LoVo (cell line): Measurements from ENCODE around the gene FASTKD1.
A peak's percentile ranks its signal among the peaks of the same experiment; 100 is the strongest.
"Not testable (repeated sequence)": the region's sequence is repeated elsewhere in the genome, so short reads cannot be mapped to it uniquely, and the experiment has no call there.

ENCODE experiments used
- DNase-seq: peaks from one replicate; pipeline ENCODE4 v3.0.0-alpha.2; 2016; ENCODE audit warnings: low spot score

The FASTKD1 gene, protein sequence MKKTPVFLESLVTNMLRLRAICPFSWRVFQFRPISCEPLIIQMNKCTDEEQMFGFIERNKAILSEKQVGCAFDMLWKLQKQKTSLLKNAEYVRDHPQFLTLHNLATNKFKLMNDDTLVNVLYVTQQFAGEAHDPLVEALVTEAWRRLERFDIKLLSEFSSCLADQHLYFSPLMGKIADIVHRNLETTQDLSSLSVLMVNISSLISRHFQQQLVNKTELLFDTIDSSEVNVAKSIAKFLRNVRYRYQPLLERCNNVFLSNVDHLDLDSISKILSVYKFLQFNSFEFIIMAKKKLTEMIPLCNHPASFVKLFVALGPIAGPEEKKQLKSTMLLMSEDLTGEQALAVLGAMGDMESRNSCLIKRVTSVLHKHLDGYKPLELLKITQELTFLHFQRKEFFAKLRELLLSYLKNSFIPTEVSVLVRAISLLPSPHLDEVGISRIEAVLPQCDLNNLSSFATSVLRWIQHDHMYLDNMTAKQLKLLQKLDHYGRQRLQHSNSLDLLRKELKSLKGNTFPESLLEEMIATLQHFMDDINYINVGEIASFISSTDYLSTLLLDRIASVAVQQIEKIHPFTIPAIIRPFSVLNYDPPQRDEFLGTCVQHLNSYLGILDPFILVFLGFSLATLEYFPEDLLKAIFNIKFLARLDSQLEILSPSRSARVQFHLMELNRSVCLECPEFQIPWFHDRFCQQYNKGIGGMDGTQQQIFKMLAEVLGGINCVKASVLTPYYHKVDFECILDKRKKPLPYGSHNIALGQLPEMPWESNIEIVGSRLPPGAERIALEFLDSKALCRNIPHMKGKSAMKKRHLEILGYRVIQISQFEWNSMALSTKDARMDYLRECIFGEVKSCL

DNA sequence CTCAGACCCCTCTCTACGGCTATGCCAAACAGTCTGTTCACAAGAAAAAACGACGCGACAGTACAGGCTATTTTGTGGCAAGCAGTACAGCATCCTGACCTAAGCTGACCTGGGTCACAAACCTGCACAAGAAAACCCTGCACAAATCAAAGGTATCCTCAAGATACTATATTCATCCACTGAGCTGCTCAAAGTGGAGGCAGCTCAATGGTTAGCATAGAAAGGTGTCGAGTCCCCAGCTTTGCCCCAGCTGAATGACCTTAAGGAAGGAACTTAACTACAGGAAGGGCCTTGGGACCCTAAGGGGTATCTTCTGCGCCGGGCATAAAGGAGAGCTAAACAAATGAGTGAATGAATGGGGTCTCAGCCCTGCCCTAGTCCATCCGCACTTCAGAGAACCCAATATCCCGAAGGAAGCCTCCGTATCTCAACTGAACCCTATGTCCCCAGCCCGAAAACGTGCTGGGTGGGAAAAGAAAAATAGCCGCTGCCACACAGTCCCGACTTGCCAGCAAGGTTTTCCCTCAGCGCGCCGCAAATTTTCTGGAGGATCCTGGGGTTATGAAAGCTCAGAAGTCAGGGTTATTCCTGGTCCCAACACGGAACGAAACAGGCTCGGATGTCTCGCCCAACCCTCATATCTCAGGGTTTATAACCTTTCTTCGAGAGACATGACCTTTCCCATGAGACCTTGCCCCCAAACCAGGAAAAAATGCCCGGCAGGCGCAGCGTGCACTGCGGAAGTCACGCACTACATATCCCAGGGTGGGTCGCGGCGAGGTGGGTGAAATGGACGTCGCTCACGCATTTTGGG, at the start of gene FASTKD1:
TSS of gene FASTKD1 (minus strand) at position 706 of the 814 bp plus-strand sequence. CDS start 1,836 bp downstream, outside the sequence.
- peak; percentile 92 for DNase-seq

DNA sequence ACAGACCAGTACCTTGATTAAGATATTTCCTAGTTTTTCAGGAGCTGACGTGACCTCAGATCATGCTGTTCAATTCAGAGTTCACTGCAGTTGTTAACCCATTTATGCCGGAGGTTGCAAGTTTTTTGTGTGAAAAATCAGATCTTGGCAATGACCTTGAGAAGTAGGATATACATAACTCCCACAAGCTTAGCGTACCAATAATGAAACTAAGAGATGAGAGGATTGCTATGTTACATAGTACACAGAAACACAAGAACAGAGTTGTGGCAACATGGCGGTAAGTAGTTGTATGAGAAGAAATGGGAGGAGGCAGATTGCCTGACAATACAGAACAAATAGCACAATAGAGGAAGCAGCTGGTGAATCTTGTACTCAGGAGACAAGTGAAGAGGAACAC, 49.6 kb upstream of the FASTKD1 start:
- DNase-seq = no peak

DNA sequence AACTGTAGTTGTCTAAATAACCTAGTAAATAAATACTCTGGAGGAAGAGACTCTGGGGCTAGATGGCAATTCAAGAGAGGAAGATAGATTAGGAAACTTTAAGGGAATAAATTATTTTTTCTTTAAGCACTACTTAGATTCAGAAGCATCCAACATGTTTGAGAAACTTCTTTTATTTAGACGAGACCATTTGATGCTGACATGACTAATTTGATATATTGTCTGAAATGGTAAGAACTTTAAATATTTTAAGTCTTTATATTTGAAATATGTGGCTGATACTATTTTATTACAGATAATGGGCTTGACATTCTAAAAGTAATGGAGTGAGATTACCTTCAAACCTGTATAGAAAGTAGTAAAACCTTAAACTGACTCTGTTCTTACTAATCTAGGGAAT, 46.8 kb upstream of the FASTKD1 start:
- DNase-seq = no peak

DNA sequence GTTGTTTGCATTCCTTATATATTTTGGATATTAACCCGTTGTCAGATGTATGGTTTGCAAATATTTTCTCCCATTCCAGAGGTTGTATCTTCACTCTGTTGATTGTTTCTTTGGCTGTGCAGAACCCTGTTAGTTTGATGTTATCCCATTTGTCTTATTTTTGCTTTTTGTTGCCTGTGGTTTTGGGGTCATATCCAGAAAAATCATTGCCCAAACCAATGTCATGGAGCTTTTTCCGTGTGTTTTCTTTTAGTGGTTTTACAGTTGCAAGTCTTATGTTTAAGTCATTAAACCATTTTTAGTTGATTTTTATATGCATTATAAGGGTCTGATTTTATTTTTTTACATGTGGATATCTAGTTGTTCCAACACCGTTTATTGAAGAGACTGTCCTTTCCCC, 46.3 kb upstream of the FASTKD1 start:
- DNase-seq = no peak

DNA sequence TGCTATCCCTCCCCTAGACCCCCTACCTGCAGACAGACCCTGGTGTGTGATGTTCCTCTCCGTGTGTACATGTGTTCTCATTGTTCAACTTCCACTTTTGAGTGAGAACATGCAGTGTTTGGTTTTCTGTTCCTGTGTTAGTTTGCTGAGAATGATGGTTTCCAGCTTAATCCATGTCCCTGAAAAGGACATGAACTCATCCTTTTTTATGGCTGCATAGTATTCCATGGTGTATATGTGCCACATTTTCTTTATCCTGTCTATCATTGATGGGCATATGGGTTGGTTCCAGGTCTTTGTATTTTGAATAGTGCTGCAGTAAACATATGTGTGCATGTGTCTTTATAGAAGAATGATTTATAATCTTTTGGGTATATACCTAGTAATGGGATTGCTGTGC, 42.3 kb upstream of the FASTKD1 start:
- DNase-seq = not testable (repeated sequence)

DNA sequence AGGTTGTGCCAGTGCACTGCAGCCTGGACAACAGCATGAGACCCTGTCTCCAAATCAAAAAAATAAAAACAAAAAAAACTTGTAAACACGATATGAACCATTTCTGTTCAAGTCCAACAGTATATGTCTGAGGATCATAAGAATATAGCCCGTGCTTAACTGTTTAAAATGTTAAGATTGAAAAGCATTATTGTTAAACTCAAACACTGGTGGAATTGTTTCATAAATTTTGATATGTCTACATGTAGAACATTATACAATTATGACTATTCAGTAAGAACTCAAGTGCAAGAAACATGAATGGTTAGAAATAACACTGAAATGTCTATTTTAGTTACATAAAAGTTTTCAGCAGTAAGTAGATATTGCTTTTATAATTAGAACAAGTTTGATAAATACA, 40.2 kb upstream of the FASTKD1 start:
- DNase-seq = no peak

DNA sequence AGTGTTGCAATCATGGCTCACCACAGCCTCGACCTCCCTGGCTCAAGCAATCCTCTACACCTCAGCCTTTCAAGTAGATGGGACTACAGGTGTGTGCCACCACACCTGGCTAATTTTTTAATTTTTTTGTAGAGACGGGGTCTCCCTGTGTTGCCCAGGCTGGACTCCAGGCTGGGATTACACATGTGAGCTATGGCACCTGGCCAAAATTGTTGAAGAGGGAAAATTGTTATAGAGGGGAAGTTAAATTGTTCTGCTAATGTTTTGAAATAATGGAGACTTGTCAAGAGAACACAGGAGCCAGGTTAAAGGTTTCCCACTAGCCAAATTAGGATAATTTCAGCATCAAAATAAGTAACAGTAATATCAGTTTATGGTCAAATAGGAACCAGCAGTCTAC, 35.6 kb upstream of the FASTKD1 start:
- no peak for DNase-seq

DNA sequence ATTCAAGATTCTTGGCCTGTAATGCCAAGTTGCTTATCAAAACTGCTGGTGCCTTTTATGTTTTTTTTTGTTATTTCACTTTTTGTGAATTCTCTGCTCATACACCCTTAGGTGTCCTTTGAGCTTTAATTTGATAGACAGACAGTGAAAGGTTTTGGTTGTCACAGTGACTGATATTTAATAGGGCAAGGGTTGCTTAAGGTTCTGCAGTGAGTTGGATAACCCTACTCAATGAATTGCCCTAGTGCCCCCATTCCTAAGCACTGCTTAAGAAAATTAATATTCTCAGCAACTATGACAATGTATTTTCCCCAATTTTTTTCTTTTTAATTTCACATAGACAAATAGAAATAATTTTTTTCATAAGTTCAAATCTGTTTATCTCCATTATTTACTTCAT, 25.9 kb upstream of the FASTKD1 start:
- no peak for DNase-seq

DNA sequence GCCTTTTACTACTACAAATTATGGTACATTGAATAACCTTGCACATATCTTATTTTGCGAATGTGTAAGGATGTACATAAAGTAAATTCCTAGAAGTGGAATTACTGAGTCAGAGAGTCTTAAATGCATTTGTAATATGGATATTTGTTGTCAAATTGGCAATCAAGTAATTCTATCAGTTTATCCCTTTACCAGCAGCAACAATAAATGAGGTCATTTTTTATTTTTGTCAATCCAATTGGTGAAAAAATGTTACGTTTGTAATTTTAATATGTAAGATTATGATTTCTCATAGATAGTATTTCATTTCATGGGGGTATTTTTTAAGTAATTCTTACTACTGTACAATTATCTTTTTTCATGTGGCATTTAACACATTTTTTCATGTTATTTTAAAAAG, 25.3 kb upstream of the FASTKD1 start:
- no peak for DNase-seq

DNA sequence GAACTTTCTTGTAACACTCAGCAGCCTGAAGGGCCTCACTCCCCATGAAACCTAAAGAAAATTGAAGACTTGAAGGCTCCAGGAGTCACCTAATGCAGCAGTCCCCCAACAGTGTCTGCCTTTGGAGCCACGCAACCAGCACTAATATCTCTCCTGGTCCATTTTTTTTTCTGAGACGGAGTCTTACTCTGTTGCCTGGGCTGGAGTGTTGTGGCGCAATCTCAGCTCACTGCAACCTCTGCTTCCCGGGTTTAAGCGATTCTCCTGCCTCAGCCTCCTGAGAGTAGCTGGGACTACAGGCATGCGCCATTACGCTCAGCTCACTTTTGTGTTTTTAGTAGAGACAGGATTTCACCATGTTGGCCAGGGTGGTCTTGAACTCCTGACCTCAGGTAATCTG, 22.9 kb upstream of the FASTKD1 start:
- not testable (repeated sequence) for DNase-seq

DNA sequence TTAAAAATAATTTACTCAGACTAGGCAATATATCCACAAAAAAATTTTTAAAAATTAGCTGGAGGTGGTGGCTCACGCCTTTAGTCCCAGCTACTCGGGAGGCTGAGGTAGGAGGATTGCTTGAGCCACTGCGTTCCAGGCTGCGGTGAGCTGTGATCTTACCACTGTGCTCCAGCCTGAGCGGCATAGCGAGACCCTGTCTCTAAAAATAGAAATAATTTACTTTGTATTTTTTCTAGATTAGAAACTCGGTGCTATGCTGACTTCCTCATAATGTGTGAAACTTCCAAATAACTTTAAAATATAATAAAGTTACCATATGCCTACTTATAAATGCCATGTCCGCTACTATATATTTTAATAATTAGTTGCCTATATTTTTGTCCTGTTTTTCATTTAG, 17.1 kb upstream of the FASTKD1 start:
- DNase-seq = no peak

DNA sequence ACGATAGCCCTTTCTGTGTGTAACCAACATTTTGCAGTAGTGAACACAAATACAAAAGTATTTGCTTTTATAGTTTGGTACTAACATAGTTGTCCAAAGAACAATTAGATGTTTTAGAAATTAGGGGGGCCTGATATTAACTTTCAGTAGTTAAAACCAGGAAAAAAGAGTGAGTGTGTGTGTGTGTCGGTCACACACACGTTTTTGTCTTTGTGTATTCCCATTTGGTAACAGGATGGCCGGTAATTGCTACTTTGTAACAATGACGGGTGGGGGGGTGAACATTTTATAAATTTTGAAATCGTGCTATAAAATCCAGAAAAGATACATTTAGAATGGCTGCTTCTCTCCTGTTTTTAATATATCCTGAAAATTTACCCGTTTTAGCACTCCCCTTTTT, 12.0 kb upstream of the FASTKD1 start:
- no peak for DNase-seq

DNA sequence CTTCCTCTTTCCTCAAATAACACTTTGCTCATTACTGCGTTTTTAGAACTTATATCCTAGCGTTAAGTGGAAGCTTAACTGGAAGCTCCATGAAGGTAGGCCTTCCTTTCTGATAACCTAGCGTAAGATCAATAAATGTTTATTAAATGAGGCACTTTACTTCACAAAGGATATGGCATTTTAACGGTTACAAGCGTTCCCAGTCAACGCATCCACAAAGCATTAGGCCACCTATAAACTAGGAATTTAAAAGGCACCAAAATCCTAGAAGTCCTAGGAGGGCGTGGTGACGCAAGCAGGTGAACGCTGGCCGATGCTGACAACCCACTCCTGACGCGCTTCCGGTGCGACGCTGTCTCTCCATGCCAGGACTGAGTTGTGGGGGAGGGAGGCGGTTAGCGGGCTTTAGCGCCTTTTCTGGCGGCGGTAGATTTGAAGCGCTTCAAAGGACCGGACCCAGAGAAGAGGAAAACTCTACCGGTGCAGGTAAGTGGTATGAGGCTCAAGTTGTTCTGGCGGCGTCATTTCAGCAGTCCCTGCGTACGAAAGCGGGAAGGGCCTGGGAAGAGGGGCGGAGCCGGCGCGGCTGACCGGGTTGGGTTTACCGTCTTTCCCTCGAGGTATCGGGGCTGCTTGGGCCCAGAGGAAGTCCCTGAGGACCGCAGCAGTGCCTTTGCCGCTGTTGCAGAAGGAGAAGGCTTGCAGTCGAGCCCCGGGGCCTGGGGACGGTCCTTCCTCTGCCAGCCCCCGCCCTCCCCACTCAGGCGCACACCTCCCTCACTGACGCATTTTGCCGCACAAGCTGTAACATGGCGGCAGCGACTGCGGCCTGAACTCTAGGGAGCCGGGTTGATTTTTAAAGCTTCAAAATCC, 10.6 kb upstream of the FASTKD1 start, which contains the start of gene PPIG:
TSS of gene PPIG (plus strand) at position 347 of the 873 bp plus-strand sequence. CDS start 19,691 bp downstream, outside the sequence.
- peak; percentile 91 for DNase-seq

DNA sequence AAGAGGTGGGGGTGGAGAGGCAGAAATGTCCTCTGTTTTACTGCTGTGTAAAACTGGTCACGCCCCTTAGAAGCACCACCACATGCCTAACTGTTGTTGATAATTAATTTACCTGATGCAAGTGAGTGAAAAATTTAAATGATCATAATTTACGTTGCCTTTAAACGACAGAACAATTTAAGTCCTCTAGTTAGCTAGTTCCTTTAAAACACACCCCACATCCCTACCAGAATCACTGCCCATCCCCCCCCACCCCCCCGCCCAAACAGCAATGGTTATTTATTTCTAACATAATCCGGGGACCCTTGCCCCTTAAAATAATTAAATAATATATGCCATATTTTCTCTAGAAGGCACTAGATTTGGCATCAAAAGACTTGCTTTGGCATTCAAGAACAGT, 9.9 kb upstream of the FASTKD1 start:
- DNase-seq = no peak

DNA sequence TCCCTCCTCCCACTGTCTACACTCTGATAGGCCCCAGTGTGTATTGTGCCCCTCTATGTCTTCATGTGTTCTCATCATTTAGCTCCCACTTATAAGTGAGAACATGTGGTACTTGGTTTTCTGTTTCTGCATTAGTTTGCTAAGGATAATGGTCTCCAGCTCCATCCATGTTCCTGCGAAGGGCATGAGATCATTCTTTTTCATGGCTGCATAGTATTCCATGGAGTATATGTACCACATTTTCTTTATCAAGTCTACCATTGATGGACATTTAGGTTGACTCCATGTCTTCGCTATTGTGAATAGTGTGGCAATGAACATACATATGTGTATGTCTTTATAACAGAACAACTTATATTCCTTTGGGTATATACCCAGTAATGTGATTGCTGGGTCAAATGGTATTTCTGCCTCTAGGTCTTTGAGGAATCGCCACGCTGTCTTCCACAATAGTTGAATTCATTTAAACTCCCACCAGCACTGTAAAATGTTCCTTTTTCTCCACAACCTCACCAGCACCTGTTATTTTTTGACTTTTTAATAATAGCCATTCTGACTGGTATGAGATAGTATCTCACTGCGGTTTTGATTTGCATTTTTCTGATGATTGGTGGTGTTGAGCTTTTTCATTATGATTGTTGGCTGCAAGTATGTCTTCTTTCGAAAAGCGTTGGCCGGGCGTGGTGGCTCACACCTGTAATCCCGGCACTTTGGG, 9.0 kb upstream of the FASTKD1 start:
- DNase-seq = not testable (repeated sequence)

DNA sequence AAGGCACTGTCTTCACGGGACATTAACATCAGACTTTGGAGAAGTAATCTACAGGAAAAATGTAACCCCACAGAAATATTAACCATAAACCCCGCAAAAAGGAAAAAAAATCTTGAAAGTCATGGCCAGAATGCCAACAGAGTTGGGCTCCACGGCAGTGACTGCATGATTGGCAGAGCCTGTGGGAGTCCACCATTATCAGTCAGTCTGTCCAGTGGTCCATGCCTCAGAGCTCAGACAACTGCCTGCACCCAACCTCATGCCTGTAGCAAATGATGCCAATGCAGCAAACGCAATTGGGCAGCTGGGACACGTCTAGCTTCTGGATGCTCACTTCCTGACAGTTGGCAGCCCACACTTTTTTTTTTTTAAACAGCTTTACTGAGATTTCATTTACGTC, 5.4 kb upstream of the FASTKD1 start:
- no peak for DNase-seq

DNA sequence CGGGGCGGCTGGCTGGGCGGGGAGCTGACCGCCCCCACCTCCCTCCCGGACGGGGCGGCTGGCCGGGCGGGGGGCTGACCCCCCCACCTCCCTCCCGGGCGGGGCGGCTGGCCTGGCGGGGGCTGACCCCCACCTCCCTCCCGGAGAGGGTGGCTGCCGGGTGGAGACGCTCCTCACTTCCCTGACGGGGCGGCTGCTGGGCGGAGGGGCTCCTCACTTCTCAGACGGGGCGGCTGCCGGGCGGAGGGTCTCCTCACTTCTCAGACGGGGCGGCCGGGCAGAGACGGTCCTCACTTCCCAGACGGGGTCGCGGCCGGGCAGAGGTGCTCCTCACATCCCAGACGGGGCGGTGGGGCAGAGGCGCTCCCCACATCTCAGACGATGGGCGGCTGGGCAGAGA, 1.6 kb upstream of the FASTKD1 start:
- DNase-seq = not testable (repeated sequence)

DNA sequence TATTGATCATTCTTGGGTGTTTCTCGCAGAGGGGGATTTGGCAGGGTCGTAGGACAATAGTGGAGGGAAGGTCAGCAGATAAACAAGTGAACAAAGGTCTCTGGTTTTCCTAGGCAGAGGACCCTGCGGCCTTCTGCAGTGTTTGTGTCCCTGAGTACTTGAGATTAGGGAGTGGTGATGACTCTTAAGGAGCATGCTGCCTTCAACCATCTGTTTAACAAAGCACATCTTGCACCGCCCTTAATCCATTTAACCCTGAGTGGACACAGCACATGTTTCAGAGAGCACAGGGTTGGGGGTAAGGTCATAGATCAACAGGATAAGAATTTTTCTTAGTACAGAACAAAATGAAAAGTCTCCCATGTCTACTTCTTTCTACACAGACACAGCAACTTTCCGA, 874 bp upstream of the FASTKD1 start:
- not testable (repeated sequence) for DNase-seq

DNA sequence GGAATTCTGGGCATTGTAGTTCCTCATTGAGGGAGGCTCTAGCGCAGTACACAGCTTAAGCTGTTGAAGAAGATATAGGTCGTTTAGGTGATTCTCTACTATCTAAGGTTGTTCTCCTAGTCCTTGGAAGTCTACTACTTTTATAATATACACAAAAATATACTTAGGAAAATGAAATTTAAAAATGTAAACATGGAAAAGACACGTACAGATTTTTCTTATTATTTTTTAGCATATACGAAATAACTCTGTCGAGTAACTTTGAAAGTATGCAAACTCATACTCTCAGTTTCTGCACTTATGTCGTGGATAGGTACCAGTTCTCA, 272 bp upstream of the FASTKD1 start:
- DNase-seq = no peak

DNA sequence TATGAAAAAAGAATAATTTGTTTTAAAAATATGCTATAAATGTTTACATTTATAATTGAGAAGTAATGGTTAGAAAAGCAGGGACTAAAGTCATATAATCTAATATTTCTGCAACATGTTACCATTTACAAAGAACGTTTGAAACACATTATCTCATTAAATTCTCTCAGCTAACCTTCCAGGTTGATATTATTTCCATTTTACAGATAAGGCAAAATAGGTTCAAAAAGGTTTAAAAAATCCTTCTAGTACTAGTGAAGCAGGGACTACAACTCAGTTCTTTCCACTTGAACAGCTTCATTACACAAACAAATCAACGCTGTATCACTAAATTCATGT, 875 bp downstream of the FASTKD1 start:
- no peak for DNase-seq

DNA sequence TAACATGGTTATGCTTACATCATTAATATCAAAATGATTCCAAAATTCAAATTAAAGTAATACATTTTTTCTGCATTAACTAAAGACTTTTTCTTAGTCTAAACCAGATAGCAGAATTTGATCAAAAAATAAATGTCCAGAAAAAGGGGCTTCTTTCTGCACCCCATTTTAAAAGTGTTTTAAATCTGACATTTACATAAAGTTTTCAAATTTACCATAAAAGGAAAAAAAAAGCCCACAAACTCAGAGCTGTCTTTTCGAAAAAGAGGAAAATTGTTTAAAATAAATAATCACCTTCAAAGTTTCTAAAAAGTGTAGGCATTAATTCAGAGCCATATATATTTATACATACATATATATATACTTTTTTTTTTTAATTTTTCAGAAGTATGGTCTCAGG, 1.5 kb downstream of the FASTKD1 start:
- DNase-seq = no peak
